Keratinocyte (primary cell): ENCODE results near the gene OLFML2A. TPM values are rescaled to one million over a fixed set of nuclear protein-coding genes. Genes with fewer than 3 reads are reported as not detected.

Experiments
- DNase-seq: peaks from one replicate; pipeline ENCODE4 v3.0.0-alpha.2; 2011; ENCODE audit warnings: low read depth, missing footprints, low spot score
- FAIRE-seq: peaks from 2 replicates; lab custom pipeline; 2011; peaks lifted over from hg19 to GRCh38; lab: Jason Lieb, UNC
- H2AFZ ChIP-seq: 2 replicates; pipeline ENCODE4 v1.6.0; 2012; ENCODE audit warnings: low read length, control low read depth, inconsistent platforms; ENCODE audit not compliant: control insufficient read depth
- H3K27ac ChIP-seq: 2 replicates; pipeline ENCODE4 v1.5.1; 2011; ENCODE audit warnings: low read length; ENCODE audit not compliant: control insufficient read depth, insufficient read depth
- H3K27me3 ChIP-seq: 3 replicates; pipeline ENCODE4 v1.6.0; 2011; ENCODE audit warnings: low read length; ENCODE audit not compliant: control insufficient read depth, insufficient read depth; ENCODE audit errors: extremely low read depth
- H3K36me3 ChIP-seq, 2 experiments: 2 replicates in 1 of 2; 3 replicates in 1 of 2; pipeline ENCODE4 v1.5.1; 2011; ENCODE audit warnings: low read length in 2 of 2, mild to moderate bottlenecking in 1 of 2; ENCODE audit not compliant: control insufficient read depth in 2 of 2, insufficient read depth in 2 of 2; ENCODE audit errors: extremely low read depth in 1 of 2
- H3K4me1 ChIP-seq: 3 replicates; pipeline ENCODE4 v1.5.1; 2011; ENCODE audit warnings: low read length; ENCODE audit not compliant: control insufficient read depth, insufficient read depth; ENCODE audit errors: extremely low read depth
- H3K4me2 ChIP-seq: 3 replicates; pipeline ENCODE4 v1.6.0; 2011; ENCODE audit warnings: low read depth, low read length; ENCODE audit not compliant: control insufficient read depth, insufficient read depth; ENCODE audit errors: extremely low read depth
- H3K4me3 ChIP-seq, 3 experiments: fragments of 200-600 bp in 1 of 3; sonication (generic) in 1 of 3; 2 replicates in 2 of 3; 3 replicates in 1 of 3; pipeline ENCODE4 v1.5.1; 2011 to 2016; ENCODE audit warnings: low read length in 3 of 3, mild to moderate bottlenecking in 3 of 3, control low read depth in 2 of 3, inconsistent platforms in 1 of 3, low read depth in 1 of 3, mixed read lengths in 1 of 3, mixed run types in 1 of 3, moderate library complexity in 1 of 3; ENCODE audit not compliant: control insufficient read depth in 2 of 3, insufficient read depth in 2 of 3; ENCODE audit errors: extremely low read depth in 1 of 3
- H3K79me2 ChIP-seq: 2 replicates; pipeline ENCODE4 v1.6.0; 2012; ENCODE audit warnings: low read length; ENCODE audit not compliant: control insufficient read depth, insufficient read depth
- H3K9ac ChIP-seq: 3 replicates; pipeline ENCODE4 v1.6.0; 2011; ENCODE audit warnings: low read length; ENCODE audit not compliant: control insufficient read depth, insufficient read depth; ENCODE audit errors: extremely low read depth
- H3K9me1 ChIP-seq: 3 replicates; pipeline ENCODE4 v1.6.0; 2011; ENCODE audit warnings: low read length; ENCODE audit not compliant: control insufficient read depth, insufficient read depth; ENCODE audit errors: extremely low read depth
- H3K9me3 ChIP-seq: 2 replicates; pipeline ENCODE4 v1.5.1; 2012; ENCODE audit warnings: low read depth, low read length; ENCODE audit not compliant: control insufficient read depth
- H4K20me1 ChIP-seq: 3 replicates; pipeline ENCODE4 v1.6.0; 2011; ENCODE audit warnings: low read length; ENCODE audit not compliant: control insufficient read depth, insufficient read depth; ENCODE audit errors: extremely low read depth
- CTCF ChIP-seq, 3 experiments: IDR thresholded peaks in 1 of 3; conservative IDR thresholded peaks in 1 of 3; optimal IDR thresholded peaks in 1 of 3; 2 replicates in 2 of 3; 3 replicates in 1 of 3; pipeline versions ENCODE3 to v1.5.1; 2011; ENCODE audit warnings: low read length in 3 of 3, mild to moderate bottlenecking in 3 of 3, moderate library complexity in 2 of 3, control low read depth in 1 of 3, inconsistent platforms in 1 of 3; ENCODE audit not compliant: insufficient read depth in 2 of 3; ENCODE audit errors: extremely low read depth in 1 of 3
- EZH2 ChIP-seq: IDR thresholded peaks from one replicate; pipeline ENCODE4 v1.6.1; 2012; ENCODE audit warnings: inconsistent platforms, mild to moderate bottlenecking, low read length, moderate library complexity
- dilution Hi-C: fragments of 300-500 bp; cut with MboI; formaldehyde crosslinking; loops from one replicate; pipeline ENCODE4 v1.7.0; 2020; ENCODE audit warnings: low sequenced_read_pairs; ENCODE audit not compliant: extremely low pct_ligation_motif_present
- polyA plus RNA-seq, 5 experiments: library from polyadenylated mRNA; depleted of rRNA in 3 of 5; stranded (reverse) in 3 of 5; stranded (forward) in 1 of 5; unstranded in 1 of 5; fragments of >200 nt; gene quantifications; 1 replicate in 1 of 5; 2 replicates in 3 of 5; 3 replicates in 1 of 5; pipeline versions ENCODE4 v1.2.1 to v1.2.3, GENCODE V29; 2011 to 2012; ENCODE audit warnings: missing spikeins in 2 of 5, low read depth in 1 of 5, low replicate concordance in 1 of 5

OLFML2A gene
- polyA plus RNA-seq, 1 donor (not counting 4 experiments of a cell fraction or from before 2014, with no cell fraction given) = 1.1 TPM

GRCh38 chr9:124764774-124765438 lies 12.0 kb upstream of the OLFML2A start:
- Histone ChIP-seq H3K36me3 (no peaks in the 10 kb centered on the region), H3K9ac (no peak overlapping the region), H3K4me2 (no peak overlapping the region), H2AFZ (no peak overlapping the region), H3K9me1 (no peaks in the 10 kb centered on the region), H4K20me1 (no peaks in the 10 kb centered on the region), H3K4me1 (peaks cover 7% of the 10 kb centered on the region), H3K79me2 (peaks cover 1% of the 10 kb centered on the region), H3K4me3 (no peak overlapping the region), H3K9me3 (no peaks in the 10 kb centered on the region), H3K27ac (no peak overlapping the region), H3K27me3 (no peaks in the 10 kb centered on the region)
- DNase-seq (no peak), FAIRE-seq (no peak)
- TF ChIP-seq EZH2 = no peak
- peak in 1 of 3 experiments; percentile 36 for TF ChIP-seq CTCF (optimal IDR thresholded peaks at IDR 0.05 in 1 of 3, IDR thresholded peaks at IDR 0.05 in 1 of 3, conservative IDR thresholded peaks at IDR 0.05 in 1 of 3; ENCODE audit: extremely low read depth in 1 of 3, insufficient read depth in 2 of 3, low read length in 3 of 3)
- dilution Hi-C loops = no loop called here

DNA sequence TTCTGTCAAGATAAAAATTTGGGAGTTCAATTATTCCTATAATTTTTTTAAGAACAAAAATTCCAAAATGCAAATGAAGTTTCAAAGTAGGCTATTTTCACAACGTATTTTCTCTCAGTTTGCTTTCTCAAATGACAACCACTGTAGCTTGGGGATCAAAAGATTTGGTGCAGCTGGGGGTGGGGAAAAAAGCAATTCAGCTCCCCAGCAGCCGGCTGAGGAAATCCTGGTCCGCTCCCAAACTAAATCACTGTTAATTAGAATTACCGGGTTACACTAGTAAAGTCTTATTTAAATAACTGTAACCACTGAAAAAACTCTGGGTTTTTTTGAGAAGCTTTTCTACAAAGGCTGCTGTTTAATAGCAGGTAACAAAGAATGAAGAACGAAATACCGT lies 11.5 kb upstream of the OLFML2A start:
- dilution Hi-C loops = no loop called here
- Histone ChIP-seq H3K79me2 (peaks cover 1% of the 10 kb centered on the region), H3K27me3 (no peaks in the 10 kb centered on the region), H3K9ac (no peak overlapping the region), H3K4me3 (no peak overlapping the region), H3K4me1 (peaks cover 7% of the 10 kb centered on the region), H4K20me1 (no peaks in the 10 kb centered on the region), H3K36me3 (no peaks in the 10 kb centered on the region), H2AFZ (no peak overlapping the region), H3K9me3 (no peaks in the 10 kb centered on the region), H3K4me2 (no peak overlapping the region), H3K27ac (no peak overlapping the region), H3K9me1 (no peaks in the 10 kb centered on the region)
- DNase-seq (no peak), FAIRE-seq (no peak)
- TF ChIP-seq EZH2 = no peak
- TF ChIP-seq CTCF (optimal IDR thresholded peaks at IDR 0.05 in 1 of 3, IDR thresholded peaks at IDR 0.05 in 1 of 3, conservative IDR thresholded peaks at IDR 0.05 in 1 of 3; ENCODE audit: extremely low read depth in 1 of 3, insufficient read depth in 2 of 3, low read length in 3 of 3) = no peak
